ENCODE results near the gene APOBEC4.
A peak's percentile ranks its signal among the peaks of the same experiment; 100 is the strongest.

The APOBEC4 gene

DNA sequence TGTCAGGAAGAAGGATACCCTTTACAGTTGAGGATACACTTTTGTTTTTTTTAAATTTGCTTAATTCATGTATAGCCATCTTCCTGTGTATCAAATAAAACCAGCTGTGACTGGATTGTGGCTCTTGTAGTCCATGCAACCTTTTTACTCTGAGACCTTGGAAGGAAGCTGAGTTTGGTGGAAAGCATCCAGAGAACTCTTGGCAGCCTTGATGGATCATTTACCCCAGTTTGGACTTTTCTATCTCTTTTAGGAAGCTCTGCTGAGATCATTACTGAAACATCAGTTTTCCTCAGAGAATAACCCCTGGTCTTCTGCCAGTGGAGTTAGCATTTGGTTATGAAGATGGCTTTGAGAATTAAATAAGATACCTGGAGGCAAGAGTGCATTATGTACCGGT is 21.2 kb upstream of the APOBEC4 start:
- no peak for DNase-seq

DNA sequence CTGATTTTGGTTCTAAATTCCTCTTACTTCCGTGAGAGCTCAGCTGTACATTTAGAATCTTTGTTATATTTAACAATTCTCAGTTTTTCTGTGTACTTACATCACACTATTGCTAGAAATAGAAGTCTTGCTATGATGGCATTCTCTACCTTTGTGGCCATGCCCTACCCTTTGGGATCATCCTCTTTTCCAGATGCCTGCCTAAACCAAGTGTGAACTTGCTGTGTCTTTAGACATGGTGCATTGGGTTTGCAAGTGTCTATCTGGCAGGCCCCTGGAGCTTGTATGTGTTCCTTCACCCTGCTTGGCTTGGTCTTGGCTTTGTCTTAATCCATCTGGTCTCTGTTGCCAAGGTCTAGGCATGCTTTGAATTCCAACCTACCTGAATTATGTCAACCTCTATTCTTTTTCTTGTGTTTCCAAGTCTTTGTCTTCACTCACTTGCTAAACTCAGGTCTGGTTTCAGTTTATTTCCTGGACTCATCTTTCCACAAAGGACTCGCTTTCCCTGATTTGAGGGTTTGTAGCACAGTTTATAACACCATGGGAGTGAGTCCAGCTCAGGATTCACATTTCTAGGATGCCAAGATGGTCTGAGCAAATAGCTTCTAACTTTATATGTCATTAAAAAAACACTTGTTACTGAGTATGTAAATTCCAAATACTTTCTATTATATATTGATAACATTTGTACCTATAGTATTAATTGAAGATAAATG is 20.6 kb upstream of the APOBEC4 start:
- no peak for DNase-seq

DNA sequence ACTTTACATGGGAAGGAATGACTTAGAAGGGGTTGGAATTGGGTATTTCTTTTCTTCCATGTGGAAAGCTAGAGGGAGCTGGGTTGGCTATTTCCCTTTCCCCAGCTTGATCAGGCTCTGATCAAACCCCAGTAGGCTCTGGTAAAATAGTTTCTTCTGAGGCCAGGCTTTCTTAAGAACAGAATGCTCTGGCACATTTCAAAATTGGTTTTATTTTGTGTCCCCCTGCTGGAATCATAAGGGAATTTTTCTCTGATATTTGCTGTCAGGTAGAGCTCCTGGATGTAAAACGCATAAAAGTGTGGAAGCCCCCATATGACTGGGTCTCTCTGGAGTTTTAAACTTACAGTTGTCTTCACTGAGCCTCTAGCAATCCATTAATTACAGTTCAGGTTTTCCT is 17.1 kb upstream of the APOBEC4 start:
- no peak for DNase-seq

DNA sequence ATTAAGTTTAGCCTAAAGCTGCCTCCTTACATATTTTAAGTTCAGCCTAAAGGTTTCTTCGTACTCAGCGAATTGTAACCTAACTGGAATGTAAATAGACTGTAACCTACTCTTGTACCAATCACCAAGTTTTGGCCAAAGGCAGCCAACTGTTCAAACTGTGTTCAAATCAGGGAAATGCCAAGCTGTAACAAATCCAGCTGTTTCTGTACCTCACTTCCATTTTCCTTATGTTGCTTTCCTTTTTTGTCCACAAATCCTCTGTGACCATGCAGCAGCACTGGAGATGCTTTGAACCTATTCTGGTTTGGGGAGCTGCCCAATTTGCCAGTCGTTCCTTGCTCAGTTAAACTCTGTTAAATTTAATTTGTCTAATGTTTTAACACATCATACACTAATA is 3.2 kb upstream of the APOBEC4 start:
- no peak for DNase-seq

DNA sequence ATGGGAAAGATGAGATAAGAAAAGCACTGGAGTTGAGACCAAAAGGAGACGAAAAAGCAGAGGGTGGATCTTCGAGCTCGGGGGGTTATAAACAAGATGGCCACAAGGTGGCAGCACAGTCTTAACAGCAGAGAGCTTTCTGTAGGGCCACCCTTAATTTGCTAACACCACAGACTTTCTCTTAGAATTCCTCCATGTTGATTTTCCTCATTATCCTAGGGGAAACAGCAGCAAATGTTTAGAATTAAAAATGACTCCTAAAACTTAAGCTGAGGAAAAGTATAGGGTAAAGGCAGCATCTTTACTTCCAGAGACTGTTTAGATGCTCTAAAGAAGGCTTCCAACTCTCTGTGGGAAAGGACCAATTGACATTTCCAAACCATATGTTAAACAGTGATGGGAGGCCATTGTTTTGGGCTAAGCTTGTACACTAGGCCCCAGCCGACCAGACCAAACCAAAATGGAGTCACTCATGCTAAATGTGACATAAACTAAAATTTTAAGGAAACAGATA is 2.5 kb upstream of the APOBEC4 start:
- peak; percentile 58 for DNase-seq

DNA sequence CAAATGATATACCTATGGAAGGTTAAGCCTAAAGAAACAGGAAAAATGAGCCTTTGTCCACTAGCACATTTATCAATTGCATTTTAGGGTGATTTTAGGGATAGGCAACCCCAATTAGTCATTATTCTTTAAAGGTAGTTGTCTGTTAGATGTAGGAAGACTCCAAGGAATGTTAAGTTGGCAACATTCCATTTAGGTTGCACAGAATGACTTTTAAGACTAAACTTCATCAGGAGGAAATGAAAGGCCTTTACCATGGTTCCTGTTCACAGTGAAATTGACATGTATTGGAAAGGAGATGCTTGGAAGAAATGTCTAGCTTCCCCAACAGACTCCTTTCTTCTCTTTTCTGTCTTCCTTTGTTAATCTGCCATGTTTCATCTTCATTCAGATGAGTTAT is 1.6 kb upstream of the APOBEC4 start:
- no peak for DNase-seq

DNA sequence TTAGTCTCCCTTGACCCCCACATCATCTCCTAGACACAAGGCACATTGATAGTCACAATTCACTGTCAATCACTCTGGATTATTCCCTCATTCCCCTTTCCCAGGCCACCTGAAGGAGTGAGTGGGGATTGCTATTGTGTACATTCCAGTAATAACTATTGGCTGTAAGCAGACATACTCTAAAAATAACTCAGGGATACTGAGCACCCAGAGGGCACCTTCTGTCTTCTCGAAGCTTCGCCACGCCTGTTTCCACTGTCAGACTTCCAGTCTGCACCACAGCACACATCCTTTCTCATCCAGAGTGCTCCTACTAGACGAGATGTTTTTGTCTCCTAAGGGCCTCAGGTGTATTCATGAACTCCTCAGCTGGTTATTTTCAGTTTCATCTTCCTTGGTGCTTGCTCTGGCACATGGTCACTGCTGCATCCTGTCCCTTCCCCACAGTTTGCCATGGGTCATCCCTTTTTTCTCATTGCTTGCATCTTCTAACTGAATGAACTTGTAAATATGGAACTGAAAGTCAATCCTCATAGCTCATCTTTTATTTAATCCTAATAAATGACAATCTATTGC is 848 bp upstream of the APOBEC4 start:
- DNase-seq, result no peak

DNA sequence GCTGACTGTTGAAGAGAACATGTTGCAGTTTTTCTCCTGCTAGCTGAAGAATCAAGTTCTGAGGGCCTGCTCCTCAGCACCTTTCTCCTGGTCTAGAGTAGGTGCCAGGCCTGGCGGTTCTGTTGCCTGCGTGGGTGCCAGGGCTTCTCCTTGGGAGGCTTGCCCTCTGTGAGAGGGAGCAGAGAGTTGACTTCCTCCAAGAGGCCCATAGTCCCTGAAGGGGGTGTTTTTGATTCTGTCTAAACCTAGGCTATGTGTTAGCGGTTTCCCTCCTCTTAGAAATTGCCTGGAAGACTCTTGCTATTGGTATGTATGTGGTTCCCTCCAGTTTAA is 312 bp upstream of the APOBEC4 start:
- no peak for DNase-seq

DNA sequence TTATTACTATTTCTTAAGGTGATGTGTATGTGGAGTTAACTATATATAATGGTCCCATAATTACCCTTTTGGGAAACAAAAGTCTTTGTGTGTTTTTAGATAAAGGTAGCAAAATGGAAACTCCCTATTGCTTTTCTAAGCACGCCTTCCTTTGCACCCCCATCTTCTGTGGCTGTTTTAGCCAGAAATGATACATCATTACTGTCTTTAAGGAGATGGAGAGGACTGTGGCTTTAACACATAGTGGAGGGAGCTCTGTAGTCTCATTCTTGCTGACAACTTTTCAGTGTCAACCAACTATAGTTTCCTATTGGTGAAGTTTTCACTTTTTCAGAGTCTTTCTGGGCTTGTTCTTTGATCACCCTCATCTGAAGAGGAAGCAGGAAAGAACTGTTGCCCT is 1.0 kb downstream of the APOBEC4 start:
- no peak for DNase-seq

DNA sequence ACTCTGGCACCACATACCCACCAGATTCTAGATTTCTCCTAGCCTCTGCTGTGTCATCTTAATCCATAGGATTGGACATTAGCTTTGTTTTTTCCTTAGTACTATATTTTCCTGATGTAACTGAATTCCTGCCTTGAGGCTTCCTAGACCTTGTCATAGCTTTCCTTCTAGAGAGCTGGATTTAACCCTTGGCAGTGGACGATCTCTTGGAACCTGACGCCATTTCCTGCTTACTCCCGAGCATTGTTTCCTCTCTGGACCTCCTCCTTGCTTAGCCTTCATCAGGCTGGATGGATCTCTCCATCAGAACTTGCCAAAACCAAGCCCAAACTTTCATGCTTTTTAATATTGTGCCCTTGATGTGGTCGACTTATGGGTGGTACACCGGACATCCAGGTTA is 1.5 kb downstream of the APOBEC4 start:
- no peak for DNase-seq

DNA sequence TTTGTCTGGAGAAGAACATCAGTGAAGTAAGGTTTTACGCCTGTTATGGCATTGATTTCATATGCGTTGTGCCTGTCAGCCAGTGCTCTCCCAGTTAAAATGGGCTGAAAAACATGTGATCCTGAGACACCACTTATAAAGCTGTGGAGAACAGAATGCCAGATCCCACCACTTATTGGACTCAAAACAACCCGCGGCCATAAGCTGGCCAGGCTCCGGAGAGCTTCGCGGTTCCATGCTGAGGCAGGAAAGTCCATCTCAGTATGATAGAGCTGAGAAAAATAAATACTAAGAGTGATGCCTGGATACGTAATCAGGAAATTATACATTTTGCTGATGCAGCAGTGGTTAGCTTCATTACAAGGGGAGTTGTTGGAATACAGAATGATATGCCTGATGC is 5.1 kb downstream of the APOBEC4 start:
- no peak for DNase-seq

DNA sequence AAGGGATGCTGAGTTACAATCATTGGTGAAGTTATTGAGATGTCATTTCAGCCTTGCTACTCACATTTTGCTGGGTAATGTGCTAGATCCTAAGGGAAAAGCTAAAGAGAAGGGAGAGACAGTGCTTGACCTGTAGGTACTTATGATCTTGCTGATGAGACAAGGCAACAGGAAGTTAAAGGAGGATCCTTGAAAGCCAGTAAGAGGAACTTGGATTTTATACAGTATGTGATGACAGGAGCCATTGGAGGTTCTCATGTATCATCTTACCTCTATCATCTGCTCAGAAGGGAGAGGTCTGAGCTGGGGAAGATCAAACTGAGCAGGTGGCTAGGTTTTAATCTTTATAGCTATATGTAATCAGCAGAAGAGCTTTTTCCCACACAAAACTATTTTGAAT is 6.3 kb downstream of the APOBEC4 start:
- DNase-seq, result no peak

DNA sequence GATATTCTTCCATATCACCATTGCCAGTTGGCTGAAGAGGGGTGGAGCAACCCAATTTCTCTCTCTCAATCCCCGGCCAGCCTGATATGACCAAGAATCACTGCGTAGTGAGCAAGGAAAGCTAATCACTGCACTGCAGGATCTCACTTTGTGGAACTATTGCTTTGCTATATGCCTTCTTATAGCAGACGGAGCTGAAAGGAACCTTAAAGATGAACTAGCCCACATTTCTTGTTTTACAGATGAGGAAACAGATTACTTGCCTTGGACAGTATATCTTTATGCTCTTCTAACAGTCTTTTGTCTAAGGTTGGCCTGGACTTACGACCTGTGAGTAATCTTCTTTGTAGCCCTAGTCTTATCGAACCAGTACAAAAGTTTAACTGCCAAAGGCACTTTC is 7.6 kb downstream of the APOBEC4 start:
- no peak for DNase-seq

DNA sequence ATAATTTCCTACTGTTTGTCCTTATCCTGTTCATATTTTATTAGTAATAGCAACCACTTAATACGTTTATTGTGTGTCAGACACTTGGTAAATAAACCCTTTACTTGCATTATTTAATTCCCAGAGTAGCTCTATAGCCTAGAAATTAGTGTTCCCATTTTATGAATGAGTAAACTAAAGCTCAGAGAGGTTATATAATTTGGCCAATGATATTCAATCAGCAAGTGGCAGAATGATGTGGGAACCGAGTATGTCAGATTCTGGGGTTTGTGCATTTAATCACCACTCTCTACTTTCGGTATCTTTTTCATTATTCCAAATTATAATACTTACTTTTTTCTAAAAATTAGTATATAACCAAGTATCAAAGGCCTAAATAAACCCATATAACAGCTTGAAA is 10.9 kb downstream of the APOBEC4 start:
- DNase-seq, result no peak

DNA sequence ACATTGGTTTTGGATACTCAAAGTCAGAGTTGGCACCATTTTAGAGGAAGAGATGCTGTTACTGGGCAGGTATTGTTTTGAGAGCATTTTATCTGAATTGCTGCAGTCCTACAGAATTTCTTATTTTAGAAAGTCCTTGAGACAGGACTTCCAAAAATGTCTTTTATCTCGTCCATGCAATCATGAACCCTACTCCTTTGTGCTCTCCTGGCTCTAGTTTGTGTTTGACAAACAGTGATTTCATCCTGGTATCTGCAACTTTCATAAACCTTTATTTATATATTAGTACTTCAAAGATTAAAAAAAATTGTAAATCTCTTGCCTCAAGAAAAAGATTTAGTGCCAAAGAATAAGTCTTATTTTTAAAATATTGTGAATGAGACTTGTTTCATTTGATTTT is 12.9 kb downstream of the APOBEC4 start:
- no peak for DNase-seq

DNA sequence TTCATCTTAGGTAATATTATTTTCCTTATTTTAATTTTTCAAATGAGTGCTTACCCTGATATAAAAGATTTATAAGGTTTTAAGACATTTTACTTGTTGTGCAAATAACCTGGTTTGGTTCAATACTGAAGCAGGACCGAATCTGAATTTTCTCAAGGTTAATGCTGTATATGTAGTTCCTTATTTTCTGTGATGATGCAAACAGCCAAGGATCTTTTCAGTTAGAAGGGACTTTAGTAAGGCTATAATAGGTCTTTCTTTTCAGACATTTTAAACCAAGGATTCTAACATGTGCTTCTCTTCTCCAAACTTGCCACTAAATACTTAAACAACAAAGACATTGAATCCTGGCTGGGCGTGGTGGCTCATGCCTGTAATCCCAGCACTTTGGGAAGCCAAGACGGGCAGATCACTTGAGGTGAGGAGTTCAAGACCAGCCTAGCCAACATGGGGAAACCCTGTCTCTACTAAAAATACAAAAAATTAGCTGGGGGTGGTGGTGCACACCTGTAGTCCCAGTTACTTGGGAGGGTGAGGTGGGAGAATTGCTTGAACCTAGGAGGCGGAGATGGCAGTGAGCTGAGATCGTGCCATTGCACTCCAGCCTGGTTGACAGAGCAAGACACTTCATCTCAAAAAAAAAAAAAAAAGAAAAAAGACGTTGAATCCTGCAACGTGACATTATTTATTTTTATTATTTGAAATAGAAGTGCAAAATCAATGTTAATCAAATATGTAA is 14.3 kb downstream of the APOBEC4 start:
- DNase-seq, result no peak

DNA sequence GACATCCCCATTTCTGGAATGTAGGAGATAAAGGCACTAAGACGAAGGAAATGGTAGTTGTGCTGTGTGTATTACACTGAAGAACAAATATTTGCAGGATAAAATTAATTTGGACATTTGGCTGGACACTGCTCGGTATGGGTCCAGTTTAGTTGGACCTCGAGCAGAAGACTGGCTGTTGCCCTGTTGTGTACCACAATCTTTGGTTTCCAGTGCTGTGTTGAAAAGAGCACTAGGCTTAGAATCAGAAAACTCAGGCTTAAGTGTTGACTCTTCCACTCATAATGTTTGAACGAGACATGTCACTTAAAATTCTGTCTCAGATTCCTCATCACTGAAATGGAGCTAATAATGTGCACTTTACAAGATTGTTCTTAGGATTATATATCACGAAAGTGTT is 16.3 kb downstream of the APOBEC4 start:
- no peak for DNase-seq

DNA sequence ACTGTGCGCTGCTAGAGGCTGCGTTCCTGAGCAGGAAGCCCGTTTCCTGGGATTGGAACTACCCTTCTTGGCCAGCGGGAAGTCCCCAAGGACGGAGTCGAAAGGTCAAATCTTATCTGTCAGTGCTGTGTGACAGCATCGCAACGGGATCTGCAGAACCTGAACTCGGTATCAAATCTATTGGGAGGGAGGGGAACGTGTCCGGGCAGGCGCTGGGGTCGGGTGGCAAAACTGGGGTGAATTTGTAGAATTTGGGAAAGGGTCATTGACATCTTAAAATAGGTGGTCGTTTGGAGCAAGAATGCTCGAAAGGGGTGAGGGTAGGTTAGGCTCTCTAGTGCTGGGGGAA is 16.8 kb downstream of the APOBEC4 start:
- DNase-seq, result no peak

DNA sequence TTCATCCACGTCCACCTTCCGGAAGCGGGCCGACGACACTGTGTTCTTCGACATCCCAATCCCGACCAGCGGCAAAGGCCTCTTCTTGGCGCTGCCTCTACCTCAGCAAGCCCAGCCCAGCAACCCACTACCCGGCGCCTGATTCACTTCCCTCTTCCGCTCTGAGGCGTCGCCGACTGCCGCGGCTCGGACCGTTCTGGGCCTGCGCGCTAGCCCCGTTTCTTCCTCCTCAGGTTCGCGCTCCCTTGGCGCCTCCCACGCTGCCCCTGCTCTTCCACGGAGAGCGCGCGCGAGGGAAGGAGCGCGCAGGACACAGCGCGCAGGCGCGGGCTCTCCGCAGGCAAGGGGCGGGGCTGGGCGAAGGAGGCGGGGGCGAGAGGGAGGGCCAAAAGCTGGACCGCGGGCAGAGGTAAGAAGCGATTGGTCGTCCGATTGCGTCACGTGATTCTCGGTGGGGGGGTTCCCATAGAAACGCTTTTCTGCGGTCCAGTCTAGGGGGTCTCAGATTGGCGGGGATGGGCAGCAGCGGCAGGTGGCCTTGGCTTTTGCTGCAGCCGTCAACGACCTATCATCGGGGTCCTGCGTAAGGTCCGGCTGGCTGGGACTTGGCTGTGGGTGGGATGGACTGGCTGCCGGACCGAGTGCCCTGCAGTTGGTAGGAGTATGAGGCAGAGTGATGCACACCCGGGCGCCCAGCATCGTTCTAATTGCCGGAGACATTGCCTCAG is 17.3 kb downstream of the APOBEC4 start, which contains the start of gene ARPC5:
ARPC5 (minus strand) TSS at position 178 of the 728 bp plus-strand sequence; CDS start at position 54, 124 bp downstream.
- peak; percentile 89 for DNase-seq

DNA sequence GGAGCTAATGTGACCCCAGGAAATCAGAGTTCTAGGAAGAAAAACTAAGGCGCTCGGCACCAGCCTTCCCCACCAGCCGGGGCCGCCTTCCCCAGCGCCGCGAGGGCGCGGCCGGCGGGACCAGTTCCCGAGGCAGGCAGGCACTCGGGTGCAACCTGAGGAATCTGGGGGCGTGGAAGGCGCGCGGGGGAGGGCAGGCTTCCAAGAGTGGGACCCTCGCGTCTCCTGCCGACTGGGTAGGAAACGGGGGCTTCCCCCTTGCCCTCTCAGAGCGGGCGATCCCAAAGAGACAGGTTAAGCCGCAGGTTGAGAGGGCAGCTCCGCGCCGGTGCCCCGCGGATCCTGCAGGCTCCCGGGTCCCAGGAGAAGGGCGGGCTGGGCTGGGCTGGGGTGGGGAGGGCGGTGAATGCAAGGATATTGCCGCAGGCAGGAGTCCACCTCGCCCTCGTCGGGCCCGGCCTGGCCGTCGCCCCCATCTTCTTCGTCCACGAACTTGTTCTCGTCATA is 18.0 kb downstream of the APOBEC4 start:
- no peak for DNase-seq

DNA sequence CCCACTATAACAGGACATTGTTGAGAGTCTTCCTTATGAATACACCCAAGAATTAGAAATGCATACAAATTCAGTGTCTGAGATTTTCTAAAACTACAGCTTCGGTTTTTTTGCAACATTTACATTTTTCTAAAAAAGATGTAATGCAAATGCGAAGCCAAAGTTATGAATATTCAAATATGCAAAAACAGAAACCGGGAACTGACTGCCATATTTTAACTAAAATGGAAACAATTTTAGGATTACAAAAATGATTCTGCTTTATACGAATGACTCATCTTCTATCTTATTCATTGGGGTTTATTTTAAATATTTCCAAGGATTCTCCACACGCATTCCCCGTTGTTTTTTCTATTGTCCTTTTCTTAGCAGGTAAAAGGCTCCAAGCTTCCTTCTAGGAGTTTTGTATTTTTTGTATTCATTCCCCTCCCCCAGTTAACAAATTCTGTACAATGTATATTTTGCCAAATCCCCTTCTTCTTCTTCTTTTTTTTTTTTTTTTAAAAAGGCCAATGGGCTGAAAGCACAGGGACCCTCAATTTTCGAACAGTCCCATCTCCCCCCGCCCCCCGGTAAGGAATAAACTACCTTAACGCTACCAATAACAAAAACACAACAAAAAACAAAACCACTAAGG is 18.6 kb downstream of the APOBEC4 start:
- DNase-seq, result no peak

DNA sequence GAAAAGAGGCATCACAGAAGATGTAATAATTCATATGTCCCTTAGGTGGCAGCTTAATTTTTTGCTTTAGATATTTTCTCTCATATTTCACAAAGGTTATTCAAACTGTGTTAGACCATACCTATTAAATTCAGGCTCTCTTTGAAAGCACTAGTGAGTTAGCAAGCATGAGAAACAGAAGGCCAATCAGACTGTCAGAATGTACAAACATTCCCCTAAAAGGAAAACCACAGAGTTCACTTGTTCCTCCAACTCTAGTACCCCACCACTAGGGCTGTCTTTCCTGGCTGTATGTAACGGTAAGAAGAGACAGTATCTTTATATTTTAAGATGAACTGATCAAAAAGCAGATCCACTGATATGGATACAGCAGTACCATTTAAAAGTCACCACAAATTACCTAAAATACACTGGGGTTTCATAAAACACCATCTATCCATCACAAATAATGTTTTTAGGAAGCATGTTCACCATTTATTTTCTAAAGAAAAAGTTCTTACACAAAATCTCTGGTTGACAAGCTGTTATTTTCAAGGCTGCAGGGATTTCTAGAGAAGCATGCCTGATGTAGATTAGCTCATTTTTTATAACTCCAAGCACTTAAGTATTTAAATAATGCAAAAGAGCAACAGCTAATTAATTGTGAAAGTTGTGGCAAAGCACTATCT is 19.3 kb downstream of the APOBEC4 start:
- DNase-seq, result no peak
